ENCODE data around the gene STAB2. TPM values are rescaled to one million over a fixed set of nuclear protein-coding genes. Genes with fewer than 3 reads are reported as not detected.

Gene STAB2
- polyA plus RNA-seq, 1 donor: 6.6 TPM

GRCh38 chr12:103668520-103668919 lies 81.4 kb downstream of the STAB2 start:
- H3K9me3 ChIP-seq (ENCODE audit: control insufficient read depth, low read depth, low read length): no peaks in the 10 kb centered on the region
- no peaks in the 10 kb centered on the region for H3K36me3 ChIP-seq (ENCODE audit: control insufficient read depth, insufficient read depth, low read length)
- H3K27ac ChIP-seq (ENCODE audit: low read length): no peak overlapping the region
- no peak overlapping the region for H3K4me3 ChIP-seq (ENCODE audit: low read length)
- H3K4me1 ChIP-seq (ENCODE audit: control insufficient read depth, insufficient read depth, low read length): peaks cover 16% of the 10 kb centered on the region
- WGBS (ENCODE audit: insufficient coverage, low lambda C conversion rate): no CpG with 5 or more reads among the region's 8 CpGs
- peaks cover 7% of the 10 kb centered on the region for H3K27me3 ChIP-seq (ENCODE audit: control insufficient read depth, insufficient read depth, low read length)
- no peak for DNase-seq

- no peak overlapping the region for H3K4me3 ChIP-seq (ENCODE audit: low read length)
- no peak overlapping the region for H3K27ac ChIP-seq (ENCODE audit: low read length)
These were observed 84.3 kb downstream of the STAB2 start for GRCh38 chr12:103671367-103671766.

GRCh38 chr12:103672401-103673119 lies 85.5 kb downstream of the STAB2 start:
- Histone ChIP-seq H3K27ac (ENCODE audit: low read length) (peak overlapping the region; percentile 88), H3K4me3 (ENCODE audit: low read length) (no peak overlapping the region), H3K27me3 (ENCODE audit: control insufficient read depth, insufficient read depth, low read length) (no peaks in the 10 kb centered on the region), H3K36me3 (ENCODE audit: control insufficient read depth, insufficient read depth, low read length) (no peaks in the 10 kb centered on the region), H3K9me3 (ENCODE audit: control insufficient read depth, low read depth, low read length) (no peaks in the 10 kb centered on the region), H3K4me1 (ENCODE audit: control insufficient read depth, insufficient read depth, low read length) (peaks cover 52% of the 10 kb centered on the region)
- peak; percentile 73 to 91 for DNase-seq
- WGBS (ENCODE audit: insufficient coverage, low lambda C conversion rate): no CpG with 5 or more reads among the region's 10 CpGs

More at GRCh38 chr12:103671367-103671766, 84.3 kb downstream of the STAB2 start:
- WGBS (ENCODE audit: insufficient coverage, low lambda C conversion rate): 100% methylated on average over 1 of the region's 1 CpG
- peaks cover 40% of the 10 kb centered on the region for H3K4me1 ChIP-seq (ENCODE audit: control insufficient read depth, insufficient read depth, low read length)
- H3K27me3 ChIP-seq (ENCODE audit: control insufficient read depth, insufficient read depth, low read length): no peaks in the 10 kb centered on the region
- no peaks in the 10 kb centered on the region for H3K36me3 ChIP-seq (ENCODE audit: control insufficient read depth, insufficient read depth, low read length)
- DNase-seq: no peak
- H3K9me3 ChIP-seq (ENCODE audit: control insufficient read depth, low read depth, low read length): no peaks in the 10 kb centered on the region

GRCh38 chr12:103673487-103673886 lies 86.4 kb downstream of the STAB2 start:
- DNase-seq: no peak
- H3K27me3 ChIP-seq (ENCODE audit: control insufficient read depth, insufficient read depth, low read length): no peaks in the 10 kb centered on the region
- no peaks in the 10 kb centered on the region for H3K9me3 ChIP-seq (ENCODE audit: control insufficient read depth, low read depth, low read length)
- no CpG with 5 or more reads among the region's 6 CpGs for WGBS (ENCODE audit: insufficient coverage, low lambda C conversion rate)
- no peaks in the 10 kb centered on the region for H3K36me3 ChIP-seq (ENCODE audit: control insufficient read depth, insufficient read depth, low read length)
- peaks cover 60% of the 10 kb centered on the region for H3K4me1 ChIP-seq (ENCODE audit: control insufficient read depth, insufficient read depth, low read length)
- H3K4me3 ChIP-seq (ENCODE audit: low read length): no peak overlapping the region
- peak overlapping the region; percentile 88 for H3K27ac ChIP-seq (ENCODE audit: low read length)

GRCh38 chr12:103673891-103674375 lies 86.9 kb downstream of the STAB2 start:
- Histone ChIP-seq H3K36me3 (ENCODE audit: control insufficient read depth, insufficient read depth, low read length) (no peaks in the 10 kb centered on the region), H3K4me1 (ENCODE audit: control insufficient read depth, insufficient read depth, low read length) (peaks cover 60% of the 10 kb centered on the region), H3K27me3 (ENCODE audit: control insufficient read depth, insufficient read depth, low read length) (no peaks in the 10 kb centered on the region), H3K9me3 (ENCODE audit: control insufficient read depth, low read depth, low read length) (no peaks in the 10 kb centered on the region), H3K4me3 (ENCODE audit: low read length) (no peak overlapping the region), H3K27ac (ENCODE audit: low read length) (peak overlapping the region; percentile 88)
- WGBS (ENCODE audit: insufficient coverage, low lambda C conversion rate): no CpG with 5 or more reads among the region's 10 CpGs
- DNase-seq: peak; percentile 94 to 98

GRCh38 chr12:103676893-103677292 lies 89.8 kb downstream of the STAB2 start:
- H3K27ac ChIP-seq (ENCODE audit: low read length): peak overlapping the region; percentile 66
- 17% methylated on average over 2 of the region's 3 CpGs for WGBS (ENCODE audit: insufficient coverage, low lambda C conversion rate)

GRCh38 chr12:103677341-103677740 lies 90.3 kb downstream of the STAB2 start:
- DNase-seq: peak in 1 of 2 donors; percentile 59
- Histone ChIP-seq H3K36me3 (ENCODE audit: control insufficient read depth, insufficient read depth, low read length) (no peaks in the 10 kb centered on the region), H3K4me3 (ENCODE audit: low read length) (no peak overlapping the region), H3K9me3 (ENCODE audit: control insufficient read depth, low read depth, low read length) (no peaks in the 10 kb centered on the region), H3K27me3 (ENCODE audit: control insufficient read depth, insufficient read depth, low read length) (no peaks in the 10 kb centered on the region), H3K27ac (ENCODE audit: low read length) (peak overlapping the region; percentile 66), H3K4me1 (ENCODE audit: control insufficient read depth, insufficient read depth, low read length) (peaks cover 75% of the 10 kb centered on the region)
- WGBS (ENCODE audit: insufficient coverage, low lambda C conversion rate): no CpG with 5 or more reads among the region's 8 CpGs

More at GRCh38 chr12:103676893-103677292, 89.8 kb downstream of the STAB2 start:
- H3K36me3 ChIP-seq (ENCODE audit: control insufficient read depth, insufficient read depth, low read length): no peaks in the 10 kb centered on the region
- no peak overlapping the region for H3K4me3 ChIP-seq (ENCODE audit: low read length)
- peak; percentile 61 to 86 for DNase-seq
- H3K4me1 ChIP-seq (ENCODE audit: control insufficient read depth, insufficient read depth, low read length): peaks cover 79% of the 10 kb centered on the region
- H3K9me3 ChIP-seq (ENCODE audit: control insufficient read depth, low read depth, low read length): no peaks in the 10 kb centered on the region
- no peaks in the 10 kb centered on the region for H3K27me3 ChIP-seq (ENCODE audit: control insufficient read depth, insufficient read depth, low read length)

GRCh38 chr12:103677905-103678304 lies 90.8 kb downstream of the STAB2 start:
- no peaks in the 10 kb centered on the region for H3K9me3 ChIP-seq (ENCODE audit: control insufficient read depth, low read depth, low read length)
- peaks cover 70% of the 10 kb centered on the region for H3K4me1 ChIP-seq (ENCODE audit: control insufficient read depth, insufficient read depth, low read length)
- DNase-seq: peak in 1 of 2 donors; percentile 33
- H3K36me3 ChIP-seq (ENCODE audit: control insufficient read depth, insufficient read depth, low read length): no peaks in the 10 kb centered on the region
- no peak overlapping the region for H3K4me3 ChIP-seq (ENCODE audit: low read length)
- H3K27me3 ChIP-seq (ENCODE audit: control insufficient read depth, insufficient read depth, low read length): no peaks in the 10 kb centered on the region
- peak overlapping the region; percentile 66 for H3K27ac ChIP-seq (ENCODE audit: low read length)
- 33% methylated on average over 1 of the region's 2 CpGs for WGBS (ENCODE audit: insufficient coverage, low lambda C conversion rate)

- peak in 1 of 2 donors; percentile 24 for DNase-seq
- WGBS (ENCODE audit: insufficient coverage, low lambda C conversion rate): 67% methylated on average over 2 of the region's 7 CpGs
- Histone ChIP-seq H3K27me3 (ENCODE audit: control insufficient read depth, insufficient read depth, low read length) (no peaks in the 10 kb centered on the region), H3K27ac (ENCODE audit: low read length) (peak overlapping the region; percentile 25), H3K36me3 (ENCODE audit: control insufficient read depth, insufficient read depth, low read length) (no peaks in the 10 kb centered on the region), H3K9me3 (ENCODE audit: control insufficient read depth, low read depth, low read length) (no peaks in the 10 kb centered on the region), H3K4me1 (ENCODE audit: control insufficient read depth, insufficient read depth, low read length) (peaks cover 53% of the 10 kb centered on the region), H3K4me3 (ENCODE audit: low read length) (no peak overlapping the region)
These were observed 92.5 kb downstream of the STAB2 start for GRCh38 chr12:103679421-103680170.

GRCh38 chr12:103680591-103681141 lies 93.6 kb downstream of the STAB2 start:
- peak overlapping the region; percentile 25 for H3K27ac ChIP-seq (ENCODE audit: low read length)
- peaks cover 48% of the 10 kb centered on the region for H3K4me1 ChIP-seq (ENCODE audit: control insufficient read depth, insufficient read depth, low read length)
- DNase-seq: peak in 1 of 2 donors; percentile 68
- H3K27me3 ChIP-seq (ENCODE audit: control insufficient read depth, insufficient read depth, low read length): no peaks in the 10 kb centered on the region
- H3K4me3 ChIP-seq (ENCODE audit: low read length): no peak overlapping the region
- WGBS (ENCODE audit: insufficient coverage, low lambda C conversion rate): no CpG with 5 or more reads among the region's 7 CpGs
- H3K9me3 ChIP-seq (ENCODE audit: control insufficient read depth, low read depth, low read length): no peaks in the 10 kb centered on the region
- no peaks in the 10 kb centered on the region for H3K36me3 ChIP-seq (ENCODE audit: control insufficient read depth, insufficient read depth, low read length)

All from large intestine (tissue), 3 donors.